WTC11 (cell line): ENCODE measurements around the gene GNG4. TPM values are rescaled to one million over a fixed set of nuclear protein-coding genes. Genes with fewer than 3 reads are reported as not detected.

Source experiments
- ATAC-seq: fragments of 200-7000 bp; cut with Tn5 transposase; 2 replicates; pipeline ENCODE4 v1.10.0; 2021; ENCODE audit warnings: mild to moderate bottlenecking, moderate library complexity
- CTCF ChIA-PET: fragments of 300-600 bp; sonication (Branson Sonifier 250); formaldehyde crosslinking; loops from one replicate; lab custom pipeline; 2021; ENCODE audit warnings: antibody characterized with exemption; lab: Charles Lee
- POLR2A ChIA-PET: fragments of 350-600 bp; sonication (Branson Sonifier 250); formaldehyde crosslinking; loops from one replicate; lab custom pipeline; 2021; ENCODE audit warnings: antibody characterized with exemption; lab: Charles Lee
- DNase-seq: peaks from one replicate; pipeline ENCODE4 v3.0.0; 2021; ENCODE audit warnings: low spot score
- H3K27ac Mint-ChIP-seq: 2 replicates; pipeline ENCODE4 v1.8.0; 2021; ENCODE audit warnings: mixed read lengths
- H3K27me3 Mint-ChIP-seq: 2 replicates; pipeline ENCODE4 v1.8.0; 2021; ENCODE audit warnings: low read depth, mild to moderate bottlenecking, moderate library complexity, mixed read lengths
- H3K36me3 Mint-ChIP-seq: 2 replicates; pipeline ENCODE4 v1.8.0; 2021; ENCODE audit warnings: mixed read lengths
- H3K4me1 Mint-ChIP-seq: 2 replicates; pipeline ENCODE4 v1.8.0; 2022; ENCODE audit warnings: mixed read lengths
- H3K4me3 Mint-ChIP-seq: 2 replicates; pipeline ENCODE4 v1.8.0; 2021; ENCODE audit warnings: mild to moderate bottlenecking, moderate library complexity, mixed read lengths
- H3K9me3 Mint-ChIP-seq: 2 replicates; pipeline ENCODE4 v1.8.0; 2021; ENCODE audit warnings: mixed read lengths
- AFF4 ChIP-seq: sonication (generic); formaldehyde crosslinking; IDR thresholded peaks from 2 replicates; pipeline ENCODE4 v1.8.1; 2023; ENCODE audit warnings: mild to moderate bottlenecking, missing genetic modification reagents, borderline replicate concordance
- ATF2 ChIP-seq: sonication (generic); formaldehyde crosslinking; IDR thresholded peaks from 2 replicates; pipeline ENCODE4 v1.8.1; 2022; ENCODE audit warnings: low read depth, missing genetic modification reagents, borderline replicate concordance
- CDX4 ChIP-seq: fragments of 250-450 bp; sonication (Bioruptor Pico); IDR thresholded peaks from 2 replicates; pipeline ENCODE4 v1.9.0; 2021; ENCODE audit warnings: moderate library complexity, mild to moderate bottlenecking, inconsistent platforms, borderline replicate concordance
- E2F5 ChIP-seq: sonication (generic); formaldehyde crosslinking; IDR thresholded peaks from 2 replicates; pipeline ENCODE4 v1.8.1; 2022; ENCODE audit warnings: mild to moderate bottlenecking, moderate library complexity, missing genetic modification reagents
- FOXJ3 ChIP-seq: sonication (generic); formaldehyde crosslinking; IDR thresholded peaks from 2 replicates; pipeline ENCODE4 v1.9.0; 2021; ENCODE audit warnings: missing genetic modification reagents, mild to moderate bottlenecking, borderline replicate concordance
- HMGA2 ChIP-seq: fragments of 250-450 bp; sonication (Bioruptor Pico); IDR thresholded peaks from 2 replicates; pipeline ENCODE4 v1.4.0; 2021; ENCODE audit warnings: mild to moderate bottlenecking, moderate library complexity
- JAZF1 ChIP-seq: fragments of 250-450 bp; sonication (Bioruptor Pico); IDR thresholded peaks from 2 replicates; pipeline ENCODE4 v1.9.0; 2021; ENCODE audit warnings: moderate library complexity, mild to moderate bottlenecking, inconsistent platforms
- JUN ChIP-seq: sonication (generic); formaldehyde crosslinking; IDR thresholded peaks from 2 replicates; pipeline ENCODE4 v1.8.0; 2023; ENCODE audit warnings: mild to moderate bottlenecking, missing genetic modification reagents
- MAX ChIP-seq: sonication (generic); formaldehyde crosslinking; IDR thresholded peaks from 2 replicates; pipeline ENCODE4 v1.8.0; 2022; ENCODE audit warnings: mild to moderate bottlenecking, missing genetic modification reagents
- MLX ChIP-seq: sonication (generic); formaldehyde crosslinking; IDR thresholded peaks from 2 replicates; pipeline ENCODE4 v1.8.1; 2023; ENCODE audit warnings: mild to moderate bottlenecking, missing genetic modification reagents, moderate library complexity
- MXD4 ChIP-seq: fragments of 250-450 bp; sonication (Bioruptor Pico); IDR thresholded peaks from 2 replicates; pipeline ENCODE4 v1.8.0; 2021; ENCODE audit warnings: mild to moderate bottlenecking, moderate library complexity, borderline replicate concordance
- NFATC4 ChIP-seq: fragments of 250-450 bp; sonication (Bioruptor Pico); IDR thresholded peaks from 2 replicates; pipeline ENCODE4 v1.9.0; 2021; ENCODE audit warnings: mild to moderate bottlenecking
- NFYB ChIP-seq: sonication (generic); formaldehyde crosslinking; conservative IDR thresholded peaks from 2 replicates; pipeline ENCODE4 v1.8.0; 2022; ENCODE audit warnings: low read depth, missing genetic modification reagents
- SMAD3 ChIP-seq: sonication (generic); formaldehyde crosslinking; IDR thresholded peaks from 2 replicates; pipeline ENCODE4 v1.8.0; 2022; ENCODE audit warnings: missing genetic modification reagents, mild to moderate bottlenecking, borderline replicate concordance
- SMAD4 ChIP-seq: sonication (generic); formaldehyde crosslinking; IDR thresholded peaks from 2 replicates; pipeline ENCODE4 v1.8.0; 2022; ENCODE audit warnings: mild to moderate bottlenecking, missing genetic modification reagents
- ZBTB43 ChIP-seq: sonication (generic); formaldehyde crosslinking; IDR thresholded peaks from 2 replicates; pipeline ENCODE4 v1.8.1; 2023; ENCODE audit warnings: mild to moderate bottlenecking, missing genetic modification reagents
- total RNA-seq: library from RNA; stranded (reverse); gene quantifications from 3 replicates; pipeline ENCODE4 v1.2.3, GENCODE V29; 2021

The GNG4 gene
- total RNA-seq, 1 experiment from 2014 or later, result 38.3 TPM

- Mint-ChIP-seq H3K4me3 (no peak overlapping the region), H3K4me1 (no peaks in the 10 kb centered on the region), H3K27me3 (no peaks in the 10 kb centered on the region; the same call in 1 of the 2 replicates), H3K9me3 (peaks cover 20% of the 10 kb centered on the region), H3K27ac (no peak overlapping the region), H3K36me3 (peaks cover 45% of the 10 kb centered on the region)
- TF ChIP-seq ATF2 (no peak), NFYB (CRISPR knock-in tag) (no peak), HMGA2 (CRISPR knock-in tag) (no peak)
- ChIA-PET POLR2A (no interaction called here), CTCF (no interaction called here)
- ATAC-seq (no peak), DNase-seq (no peak)
Measured at GRCh38 chr1:235579891-235580290, 69.7 kb downstream of the GNG4 start.

- TF ChIP-seq ZBTB43 (CRISPR knock-in tag) (no peak), NFATC4 (no peak), FOXJ3 (CRISPR knock-in tag) (no peak), SMAD4 (no peak), JUN (CRISPR knock-in tag) (no peak), CDX4 (CRISPR knock-in tag) (no peak), MAX (no peak), AFF4 (CRISPR knock-in tag) (no peak), MXD4 (CRISPR knock-in tag) (no peak), MLX (CRISPR knock-in tag) (no peak), JAZF1 (no peak), SMAD3 (CRISPR knock-in tag) (no peak), E2F5 (CRISPR knock-in tag) (no peak)
- H3K4me3 Mint-ChIP-seq, result no peak overlapping the region
- POLR2A ChIA-PET, result no interaction called here
- H3K36me3 Mint-ChIP-seq, result peaks cover 19% of the 10 kb centered on the region
- ATAC-seq (no peak), DNase-seq (no peak)
- no peak overlapping the region for H3K27ac Mint-ChIP-seq
- no peaks in the 10 kb centered on the region for H3K4me1 Mint-ChIP-seq
- no peaks in the 10 kb centered on the region; the same call in 1 of the 2 replicates for H3K27me3 Mint-ChIP-seq
- peaks cover 12% of the 10 kb centered on the region for H3K9me3 Mint-ChIP-seq
- CTCF ChIA-PET, result interaction anchor here (2.6 kb wide), 1 partner anchor 18 kb away, joined by 6 read pairs; no protein-coding TSS in a partner anchor
Measured at GRCh38 chr1:235575597-235575996, 74.0 kb downstream of the GNG4 start.
